SU-DHL-6 (cell line): ENCODE data around the gene TMEM214.

Experiments used
- CTCF ChIP-seq: fragments of 200-600 bp; sonication (generic); IDR thresholded peaks from one replicate; pipeline ENCODE4 v1.5.1; 2017; ENCODE audit warnings: antibody characterized with exemption, mild to moderate bottlenecking, low read length, moderate library complexity; ENCODE audit not compliant: insufficient read depth, poor library complexity, severe bottlenecking
- EZH2phosphoT487 ChIP-seq: fragments of 200-600 bp; sonication (generic), shearing (Covaris generic); conservative IDR thresholded peaks from 2 replicates; pipeline ENCODE4 v1.6.1; 2018; ENCODE audit warnings: mild to moderate bottlenecking, antibody characterized with exemption, low read length, moderate library complexity, mixed read lengths

GRCh38 chr2:26989156-26989555 lies 43.6 kb upstream of the TMEM214 start:
- TF ChIP-seq CTCF (no peak), EZH2phosphoT487 (no peak)
